WTC11 (cell line): ENCODE measurements around the gene PHPT1. TPM values are rescaled to one million over a fixed set of nuclear protein-coding genes. Genes with fewer than 3 reads are reported as not detected.

Experiments used
- ATAC-seq: fragments of 200-7000 bp; cut with Tn5 transposase; 2 replicates; pipeline ENCODE4 v1.10.0; 2021; ENCODE audit warnings: mild to moderate bottlenecking, moderate library complexity
- CTCF ChIA-PET: fragments of 300-600 bp; sonication (Branson Sonifier 250); formaldehyde crosslinking; loops from one replicate; lab custom pipeline; 2021; ENCODE audit warnings: antibody characterized with exemption; lab: Charles Lee
- POLR2A ChIA-PET: fragments of 350-600 bp; sonication (Branson Sonifier 250); formaldehyde crosslinking; loops from one replicate; lab custom pipeline; 2021; ENCODE audit warnings: antibody characterized with exemption; lab: Charles Lee
- DNase-seq: peaks from one replicate; pipeline ENCODE4 v3.0.0; 2021; ENCODE audit warnings: low spot score
- H3K27ac Mint-ChIP-seq: 2 replicates; pipeline ENCODE4 v1.8.0; 2021; ENCODE audit warnings: mixed read lengths
- H3K27me3 Mint-ChIP-seq: 2 replicates; pipeline ENCODE4 v1.8.0; 2021; ENCODE audit warnings: low read depth, mild to moderate bottlenecking, moderate library complexity, mixed read lengths
- H3K36me3 Mint-ChIP-seq: 2 replicates; pipeline ENCODE4 v1.8.0; 2021; ENCODE audit warnings: mixed read lengths
- H3K4me1 Mint-ChIP-seq: 2 replicates; pipeline ENCODE4 v1.8.0; 2022; ENCODE audit warnings: mixed read lengths
- H3K4me3 Mint-ChIP-seq: 2 replicates; pipeline ENCODE4 v1.8.0; 2021; ENCODE audit warnings: mild to moderate bottlenecking, moderate library complexity, mixed read lengths
- H3K9me3 Mint-ChIP-seq: 2 replicates; pipeline ENCODE4 v1.8.0; 2021; ENCODE audit warnings: mixed read lengths
- AR ChIP-seq: fragments of 250-450 bp; sonication (Bioruptor Pico); IDR thresholded peaks from 2 replicates; pipeline ENCODE4 v1.9.0; 2021; ENCODE audit warnings: mild to moderate bottlenecking
- CBFB ChIP-seq: sonication (generic); formaldehyde crosslinking; IDR thresholded peaks from 2 replicates; pipeline ENCODE4 v1.8.1; 2022; ENCODE audit warnings: mild to moderate bottlenecking, low read depth, missing genetic modification reagents
- EMX1 ChIP-seq: fragments of 250-450 bp; sonication (Bioruptor Pico); IDR thresholded peaks from 2 replicates; pipeline ENCODE4 v1.8.0; 2021; ENCODE audit warnings: mild to moderate bottlenecking
- ETV6 ChIP-seq: sonication (generic); formaldehyde crosslinking; IDR thresholded peaks from 2 replicates; pipeline ENCODE4 v1.8.1; 2022; ENCODE audit warnings: mild to moderate bottlenecking, missing genetic modification reagents
- FOXJ3 ChIP-seq: sonication (generic); formaldehyde crosslinking; IDR thresholded peaks from 2 replicates; pipeline ENCODE4 v1.9.0; 2021; ENCODE audit warnings: missing genetic modification reagents, mild to moderate bottlenecking, borderline replicate concordance
- HMGA2 ChIP-seq: fragments of 250-450 bp; sonication (Bioruptor Pico); IDR thresholded peaks from 2 replicates; pipeline ENCODE4 v1.4.0; 2021; ENCODE audit warnings: mild to moderate bottlenecking, moderate library complexity
- MXD4 ChIP-seq: fragments of 250-450 bp; sonication (Bioruptor Pico); IDR thresholded peaks from 2 replicates; pipeline ENCODE4 v1.8.0; 2021; ENCODE audit warnings: mild to moderate bottlenecking, moderate library complexity, borderline replicate concordance
- MYBL2 ChIP-seq: sonication (generic); formaldehyde crosslinking; IDR thresholded peaks from 2 replicates; pipeline ENCODE4 v1.8.1; 2023; ENCODE audit warnings: mild to moderate bottlenecking, moderate library complexity, missing genetic modification reagents
- NR3C1 ChIP-seq: sonication (generic); formaldehyde crosslinking; conservative IDR thresholded peaks from 2 replicates; pipeline ENCODE4 v1.8.1; 2023; ENCODE audit warnings: low read depth, mild to moderate bottlenecking, missing genetic modification reagents
- PRRX2 ChIP-seq: fragments of 250-450 bp; sonication (Bioruptor Pico); IDR thresholded peaks from 2 replicates; pipeline ENCODE4 v1.8.0; 2021; ENCODE audit warnings: mild to moderate bottlenecking
- TCF7 ChIP-seq: sonication (generic); formaldehyde crosslinking; IDR thresholded peaks from 2 replicates; pipeline ENCODE4 v1.8.0; 2022; ENCODE audit warnings: mild to moderate bottlenecking, low read depth, missing genetic modification reagents, moderate library complexity
- TEAD4 ChIP-seq: sonication (generic); formaldehyde crosslinking; IDR thresholded peaks from 2 replicates; pipeline ENCODE4 v1.8.0; 2022; ENCODE audit warnings: mild to moderate bottlenecking, missing genetic modification reagents
- ZNF423 ChIP-seq: fragments of 250-450 bp; sonication (Bioruptor Pico); IDR thresholded peaks from 2 replicates; pipeline ENCODE4 v2.1.2; 2022; ENCODE audit warnings: mild to moderate bottlenecking, moderate library complexity
- ZNF532 ChIP-seq: fragments of 250-450 bp; sonication (Bioruptor Pico); IDR thresholded peaks from 2 replicates; pipeline ENCODE4 v1.9.0; 2021; ENCODE audit warnings: mild to moderate bottlenecking, borderline replicate concordance
- total RNA-seq: library from RNA; stranded (reverse); gene quantifications from 3 replicates; pipeline ENCODE4 v1.2.3, GENCODE V29; 2021
- TF ChIP-seq, protein P1 (sequence below): fragments of 250-450 bp; sonication (Bioruptor Pico); IDR thresholded peaks from 2 replicates; pipeline ENCODE4 v1.9.0; 2021; ENCODE audit warnings: moderate library complexity, mild to moderate bottlenecking, inconsistent platforms, borderline replicate concordance
- TF ChIP-seq, protein P2 (sequence below): sonication (generic); formaldehyde crosslinking; IDR thresholded peaks from 2 replicates; pipeline ENCODE4 v1.8.1; 2022; ENCODE audit warnings: low read depth, missing genetic modification reagents, borderline replicate concordance
- TF ChIP-seq, protein P3 (sequence below): sonication (generic); formaldehyde crosslinking; conservative IDR thresholded peaks from 2 replicates; pipeline ENCODE4 v1.8.1; 2022; ENCODE audit warnings: mild to moderate bottlenecking, missing genetic modification reagents
- TF ChIP-seq, protein P4 (sequence below): sonication (generic); formaldehyde crosslinking; IDR thresholded peaks from 2 replicates; pipeline ENCODE4 v1.8.0; 2022; ENCODE audit warnings: mild to moderate bottlenecking, missing genetic modification reagents

Gene PHPT1
- total RNA-seq, 1 experiment from 2014 or later = 138 TPM

DNA sequence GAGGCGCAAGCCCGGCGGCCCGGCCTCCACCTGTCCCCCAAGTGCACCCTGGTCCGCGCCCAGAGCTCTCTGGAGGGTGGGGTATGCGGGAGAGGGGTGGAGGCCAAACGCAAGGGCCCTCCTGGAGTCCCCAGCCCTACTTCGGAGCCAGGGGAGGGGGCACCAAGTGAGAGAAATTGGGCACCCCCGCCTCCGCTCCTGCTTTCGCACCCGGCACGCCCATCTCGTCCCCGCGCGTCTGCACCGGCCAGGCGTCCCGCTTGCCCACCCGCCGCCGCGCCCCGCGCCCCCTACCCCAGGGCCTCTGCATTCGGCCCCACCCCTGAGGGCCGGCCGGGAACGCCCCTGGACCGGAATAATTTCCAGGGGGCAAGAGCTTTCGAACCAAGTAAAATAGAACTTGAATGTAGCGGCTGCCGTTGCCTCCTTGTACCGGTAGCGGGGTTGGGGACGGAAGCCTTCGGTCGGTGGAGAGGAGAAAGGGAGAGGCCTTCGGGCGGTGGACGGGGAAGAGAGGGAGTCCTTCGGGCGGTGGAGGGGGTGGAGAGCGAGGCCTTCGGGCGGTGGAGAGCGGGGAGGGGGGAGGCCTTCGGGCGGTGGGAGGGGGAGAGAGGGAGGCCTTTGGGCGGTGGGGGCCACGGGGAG is 694 bp upstream of the PHPT1 start (continued):
- TF ChIP-seq, protein P1, sequence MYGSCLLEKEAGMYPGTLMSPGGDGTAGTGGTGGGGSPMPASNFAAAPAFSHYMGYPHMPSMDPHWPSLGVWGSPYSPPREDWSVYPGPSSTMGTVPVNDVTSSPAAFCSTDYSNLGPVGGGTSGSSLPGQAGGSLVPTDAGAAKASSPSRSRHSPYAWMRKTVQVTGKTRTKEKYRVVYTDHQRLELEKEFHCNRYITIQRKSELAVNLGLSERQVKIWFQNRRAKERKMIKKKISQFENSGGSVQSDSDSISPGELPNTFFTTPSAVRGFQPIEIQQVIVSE = no peak
- no peak for TF ChIP-seq TEAD4
- no peak for TF ChIP-seq ZNF532 (CRISPR knock-in tag)
- no peak for TF ChIP-seq AR (CRISPR knock-in tag)
- TF ChIP-seq EMX1 = no peak
- no peak for TF ChIP-seq ZNF423 (CRISPR knock-in tag)

GRCh38 chr9:136849960-136850865 is 1.0 kb downstream of the PHPT1 start:
- H3K4me1 Mint-ChIP-seq = peaks cover 4% of the 10 kb centered on the region
- H3K4me3 Mint-ChIP-seq = peak overlapping the region; percentile 94
- ChIA-PET POLR2A (no interaction called here), CTCF (interaction anchor here (1.0 to 1.2 kb wide), 2 partner anchors 134 to 185 kb away, joined by 3 to 4 read pairs; no protein-coding TSS in a partner anchor)
- H3K9me3 Mint-ChIP-seq = no peaks in the 10 kb centered on the region
- peak overlapping the region; percentile 74; the same call in 1 of the 2 replicates for H3K27ac Mint-ChIP-seq
- peaks cover 3% of the 10 kb centered on the region for H3K27me3 Mint-ChIP-seq
- DNase-seq (no peak), ATAC-seq (no peak)
- peaks cover 2% of the 10 kb centered on the region; the same call in 1 of the 2 replicates for H3K36me3 Mint-ChIP-seq
- TF ChIP-seq MYBL2 (CRISPR knock-in tag) (no peak), MXD4 (CRISPR knock-in tag) (no peak), CBFB (CRISPR knock-in tag) (no peak), PRRX2 (no peak), TCF7 (CRISPR knock-in tag) (no peak), ETV6 (CRISPR knock-in tag) (no peak), NR3C1 (CRISPR knock-in tag) (no peak), AR (CRISPR knock-in tag) (no peak), FOXJ3 (CRISPR knock-in tag) (no peak), HMGA2 (CRISPR knock-in tag) (no peak)
- TF ChIP-seq, protein P2, sequence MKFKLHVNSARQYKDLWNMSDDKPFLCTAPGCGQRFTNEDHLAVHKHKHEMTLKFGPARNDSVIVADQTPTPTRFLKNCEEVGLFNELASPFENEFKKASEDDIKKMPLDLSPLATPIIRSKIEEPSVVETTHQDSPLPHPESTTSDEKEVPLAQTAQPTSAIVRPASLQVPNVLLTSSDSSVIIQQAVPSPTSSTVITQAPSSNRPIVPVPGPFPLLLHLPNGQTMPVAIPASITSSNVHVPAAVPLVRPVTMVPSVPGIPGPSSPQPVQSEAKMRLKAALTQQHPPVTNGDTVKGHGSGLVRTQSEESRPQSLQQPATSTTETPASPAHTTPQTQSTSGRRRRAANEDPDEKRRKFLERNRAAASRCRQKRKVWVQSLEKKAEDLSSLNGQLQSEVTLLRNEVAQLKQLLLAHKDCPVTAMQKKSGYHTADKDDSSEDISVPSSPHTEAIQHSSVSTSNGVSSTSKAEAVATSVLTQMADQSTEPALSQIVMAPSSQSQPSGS (CRISPR knock-in tag) = no peak
- TF ChIP-seq, protein P3, sequence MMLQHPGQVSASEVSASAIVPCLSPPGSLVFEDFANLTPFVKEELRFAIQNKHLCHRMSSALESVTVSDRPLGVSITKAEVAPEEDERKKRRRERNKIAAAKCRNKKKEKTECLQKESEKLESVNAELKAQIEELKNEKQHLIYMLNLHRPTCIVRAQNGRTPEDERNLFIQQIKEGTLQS (CRISPR knock-in tag) = no peak
- TF ChIP-seq, protein P4, sequence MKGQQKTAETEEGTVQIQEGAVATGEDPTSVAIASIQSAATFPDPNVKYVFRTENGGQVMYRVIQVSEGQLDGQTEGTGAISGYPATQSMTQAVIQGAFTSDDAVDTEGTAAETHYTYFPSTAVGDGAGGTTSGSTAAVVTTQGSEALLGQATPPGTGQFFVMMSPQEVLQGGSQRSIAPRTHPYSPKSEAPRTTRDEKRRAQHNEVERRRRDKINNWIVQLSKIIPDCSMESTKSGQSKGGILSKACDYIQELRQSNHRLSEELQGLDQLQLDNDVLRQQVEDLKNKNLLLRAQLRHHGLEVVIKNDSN = no peak
